Psoas muscle (tissue), 8 donors: Measurements from ENCODE around the gene TMEM184B. TPM values are rescaled to one million over a fixed set of nuclear protein-coding genes. Genes with fewer than 3 reads are reported as not detected.

ENCODE experiments used
- ATAC-seq, 4 donors: fragments of 200-7000 bp; cut with Tn5 transposase; one replicate each; pipeline ENCODE4 v1.9.1; 2020; ENCODE audit warnings: moderate library complexity in 3 of 4, mild to moderate bottlenecking in 2 of 4
- DNase-seq, 2 donors: peaks; one replicate each; pipeline ENCODE4 v3.0.0-alpha.2; 2020
- H3K27ac ChIP-seq: fragments of 200-600 bp; one replicate; pipeline ENCODE4 v1.8.0; 2022
- H3K27me3 ChIP-seq, 3 donors: fragments of 200-600 bp in 1 of 3; one replicate each; pipeline versions ENCODE4 v1.6.1 to v1.8.0; 2013 to 2022; ENCODE audit warnings: low read length in 2 of 3, mild to moderate bottlenecking in 2 of 3, moderate library complexity in 1 of 3; ENCODE audit not compliant: insufficient read depth in 3 of 3
- H3K36me3 ChIP-seq, 2 donors: fragments of 200-600 bp in 1 of 2; one replicate each; pipeline versions ENCODE4 v1.6.1 to v1.8.0; 2013 to 2022; ENCODE audit warnings: low read depth in 1 of 2, mild to moderate bottlenecking in 1 of 2, moderate library complexity in 1 of 2; ENCODE audit not compliant: insufficient read depth in 1 of 2
- H3K4me1 ChIP-seq: fragments of 200-600 bp; one replicate; pipeline ENCODE4 v1.8.0; 2022
- H3K4me3 ChIP-seq: fragments of 200-600 bp; one replicate; pipeline ENCODE4 v1.8.0; 2022; ENCODE audit warnings: mild to moderate bottlenecking
- H3K9me3 ChIP-seq: fragments of 200-600 bp; one replicate; pipeline ENCODE4 v1.8.0; 2022
- WGBS, 3 donors: extraction: QIAGEN DNeasy Blood & Tissue Kit; methylation state at CpG; one replicate each; pipeline versions ENCODE4 v1.1.6 to v1.1.7; 2013; 5-methylcytosine and 5-hydroxymethylcytosine counted together
- intact Hi-C, 2 donors: fragments of 100-400 bp; cut with DNase I; formaldehyde crosslinking; loops; one replicate each; pipeline versions ENCODE4 v1.11.0 to v1.14.2; 2022
- polyA plus RNA-seq, 3 donors: library from polyadenylated mRNA; stranded (reverse); fragments of 200-250 nt; gene quantifications; one replicate each; pipeline ENCODE4 v1.2.3, GENCODE V29; 2013
- total RNA-seq, 4 donors: library from RNA; stranded (reverse); fragmentation: NEBNext Ultra II Directional in 2 of 4; extraction: Animal tissue kit (Norgen Biotek cat#: 25700) in 2 of 4; gene quantifications; one replicate each; pipeline versions ENCODE4 v1.2.1 to v1.2.4, GENCODE V29; 2021 to 2023
- TF ChIP-seq, protein P1 (sequence below): fragments of 200-600 bp; IDR thresholded peaks from one replicate; pipeline ENCODE4 v1.8.0; 2022; ENCODE audit warnings: antibody characterized with exemption
- donor health status: healthy with polysubstance abuse.
- donor health status: DM: no; HTN: no; CAD: no; lungs with moderate emphysema.
- donor health status: Bipolar disorder and iron deficiency.
- donor health status: healthy.
- donor health status: DM: yes; HTN: yes; CAD: no.
- donor health status: DM: no; HTN: no; CAD: no.
- donor health status: DM: no; HTN: no; CAD: no.
- donor health status: DM: yes; HTN: yes; CAD: no.

TMEM184B gene
- total and polyA plus RNA-seq, 7 donors: 13.6 to 40.3 (median 26.4) TPM

DNA sequence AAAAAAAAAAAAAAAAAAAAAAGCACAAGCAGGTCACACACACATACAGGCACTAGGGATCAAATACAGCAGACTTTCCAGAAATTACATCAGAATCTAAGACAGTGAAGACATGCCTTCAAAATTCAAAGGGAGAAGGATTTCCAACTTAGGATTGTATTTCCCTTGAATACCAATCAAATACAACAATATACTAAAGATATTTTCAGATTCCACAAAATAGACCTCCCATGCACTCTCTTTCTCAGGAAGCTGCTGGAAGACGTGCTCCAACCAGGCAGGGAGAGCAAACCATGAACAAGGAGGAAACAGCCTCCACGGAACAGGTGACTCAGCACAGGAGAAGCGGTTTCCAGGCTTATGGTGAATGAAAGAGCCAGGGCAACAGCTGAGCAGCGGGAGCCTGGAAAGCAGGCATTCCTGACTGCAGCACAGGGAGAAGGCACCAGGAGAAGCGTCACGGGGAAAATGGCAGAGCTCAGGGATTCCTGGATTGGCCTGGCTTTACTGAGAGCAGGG is 32.0 kb downstream of the TMEM184B start:
- ATAC-seq (peak; percentile 83 to 88 (median 85)), DNase-seq (peak; percentile 60 to 77)
- H3K27ac ChIP-seq: peak overlapping the region; percentile 67
- H3K9me3 ChIP-seq: no peaks in the 10 kb centered on the region
- H3K4me1 ChIP-seq: peaks cover 45% of the 10 kb centered on the region
- no peak overlapping the region for H3K4me3 ChIP-seq
- H3K27me3 ChIP-seq: no peaks in the 10 kb centered on the region
- peaks cover 0 to 22% of the 10 kb centered on the region in 2 donors for H3K36me3 ChIP-seq
- WGBS, 3 donors: 20 to 28% (median 21%) methylated on average over 6 of the region's 6 CpGs
- intact Hi-C loops: no loop called here
- TF ChIP-seq, protein P1, sequence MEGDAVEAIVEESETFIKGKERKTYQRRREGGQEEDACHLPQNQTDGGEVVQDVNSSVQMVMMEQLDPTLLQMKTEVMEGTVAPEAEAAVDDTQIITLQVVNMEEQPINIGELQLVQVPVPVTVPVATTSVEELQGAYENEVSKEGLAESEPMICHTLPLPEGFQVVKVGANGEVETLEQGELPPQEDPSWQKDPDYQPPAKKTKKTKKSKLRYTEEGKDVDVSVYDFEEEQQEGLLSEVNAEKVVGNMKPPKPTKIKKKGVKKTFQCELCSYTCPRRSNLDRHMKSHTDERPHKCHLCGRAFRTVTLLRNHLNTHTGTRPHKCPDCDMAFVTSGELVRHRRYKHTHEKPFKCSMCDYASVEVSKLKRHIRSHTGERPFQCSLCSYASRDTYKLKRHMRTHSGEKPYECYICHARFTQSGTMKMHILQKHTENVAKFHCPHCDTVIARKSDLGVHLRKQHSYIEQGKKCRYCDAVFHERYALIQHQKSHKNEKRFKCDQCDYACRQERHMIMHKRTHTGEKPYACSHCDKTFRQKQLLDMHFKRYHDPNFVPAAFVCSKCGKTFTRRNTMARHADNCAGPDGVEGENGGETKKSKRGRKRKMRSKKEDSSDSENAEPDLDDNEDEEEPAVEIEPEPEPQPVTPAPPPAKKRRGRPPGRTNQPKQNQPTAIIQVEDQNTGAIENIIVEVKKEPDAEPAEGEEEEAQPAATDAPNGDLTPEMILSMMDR: no peak

DNA sequence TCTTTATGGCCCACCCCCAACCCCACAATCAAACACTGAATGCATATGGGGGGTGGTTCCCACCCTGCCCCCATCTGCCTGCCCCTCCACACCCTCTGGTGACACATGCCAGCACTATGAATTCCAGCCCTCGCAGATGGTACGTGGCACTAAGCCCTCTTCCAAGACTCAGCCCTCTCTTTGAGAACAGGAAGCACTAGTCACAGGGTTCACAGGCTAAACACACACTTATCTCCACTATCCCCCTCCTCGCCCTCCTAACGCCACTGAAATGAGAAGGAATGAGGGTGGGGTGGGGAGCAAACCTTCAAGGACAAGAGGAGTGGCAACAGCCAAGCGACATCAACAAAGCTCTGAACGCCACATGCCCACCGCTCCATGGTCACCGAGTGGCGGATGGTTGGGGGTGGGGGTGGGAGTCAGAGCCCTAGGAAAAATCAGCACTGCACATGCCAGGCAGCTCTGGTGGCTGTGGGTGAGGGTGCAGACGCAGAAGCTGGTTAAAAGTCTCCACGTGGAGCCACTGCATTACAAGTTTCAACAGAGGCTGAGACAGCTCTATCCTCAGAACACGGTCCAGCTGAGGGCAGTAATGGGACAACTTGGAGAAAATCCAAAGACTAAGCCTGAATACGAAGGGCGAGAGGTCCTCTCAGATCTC is 33.6 kb downstream of the TMEM184B start:
- Histone ChIP-seq H3K9me3 (no peaks in the 10 kb centered on the region), H3K4me1 (peaks cover 57% of the 10 kb centered on the region), H3K27me3 (no peaks in the 10 kb centered on the region), H3K36me3 (peaks cover 0 to 21% of the 10 kb centered on the region in 2 donors), H3K4me3 (no peak overlapping the region), H3K27ac (peak overlapping the region; percentile 67)
- peak in 1 of 2 donors; percentile 46 for DNase-seq
- TF ChIP-seq, protein P1: peak; percentile 29
- 32 to 45% (median 39%) methylated on average over 14 of the region's 14 CpGs for WGBS, 3 donors
- ATAC-seq: peak; percentile 62 to 77 (median 70)
- intact Hi-C loops: no loop called here

DNA sequence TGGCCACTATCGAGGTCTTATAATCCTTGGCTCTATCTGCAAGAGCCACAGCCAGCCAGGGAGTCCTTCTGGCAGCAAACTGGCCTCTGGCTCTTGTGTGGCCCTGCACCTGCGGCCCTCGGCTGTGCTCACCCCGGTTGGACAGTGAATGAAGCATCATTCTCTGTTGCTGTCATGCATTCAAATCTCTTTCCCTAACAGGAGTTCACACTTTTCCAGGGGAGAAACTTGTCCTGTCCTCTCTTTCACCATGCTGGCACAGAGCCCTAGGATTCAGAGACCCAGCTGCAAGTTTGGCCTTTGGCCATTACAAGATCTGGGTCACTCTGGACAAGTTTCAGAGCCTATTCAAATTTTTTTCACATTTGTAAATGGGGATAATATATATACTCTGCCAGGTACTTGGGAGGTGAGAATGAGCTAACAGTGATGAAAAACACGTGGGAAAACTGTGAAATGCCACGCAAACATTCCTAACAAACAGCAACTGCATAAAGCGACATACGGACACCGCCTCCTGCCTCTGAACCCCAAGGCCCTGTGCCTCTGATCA is 34.2 kb downstream of the TMEM184B start:
- H3K9me3 ChIP-seq: no peaks in the 10 kb centered on the region
- TF ChIP-seq, protein P1: no peak
- H3K4me3 ChIP-seq: no peak overlapping the region
- H3K27ac ChIP-seq: peak overlapping the region; percentile 67
- H3K4me1 ChIP-seq: peaks cover 59% of the 10 kb centered on the region
- WGBS, 3 donors: 30 to 53% (median 40%) methylated on average over 9 of the region's 9 CpGs
- peak in 1 of 2 donors; percentile 47 for DNase-seq
- peak in 1 of 4 donors; percentile 6 for ATAC-seq
- intact Hi-C loops: no loop called here
- no peaks in the 10 kb centered on the region for H3K27me3 ChIP-seq
- peaks cover 0 to 20% of the 10 kb centered on the region in 2 donors for H3K36me3 ChIP-seq

DNA sequence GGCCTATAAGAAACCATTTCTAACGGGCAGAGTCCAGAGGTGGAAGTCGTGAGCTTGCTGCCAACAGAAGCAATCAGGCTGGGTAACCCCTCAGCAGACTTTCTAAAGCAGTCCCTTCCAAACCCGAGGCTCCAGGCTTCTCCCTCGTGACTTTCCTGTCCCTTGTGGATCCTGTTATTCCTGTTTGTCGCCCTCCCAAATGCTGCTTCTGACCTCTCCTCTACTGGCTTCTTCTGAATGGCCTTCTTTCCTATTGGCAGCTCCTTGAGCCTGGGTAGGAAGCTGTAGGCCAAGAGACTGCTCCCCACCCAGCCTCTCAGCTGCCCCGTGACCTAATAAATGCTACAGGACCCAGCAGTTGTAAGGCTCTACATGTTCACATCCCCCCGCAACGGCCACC is 36.0 kb downstream of the TMEM184B start:
- Histone ChIP-seq H3K36me3 (peaks cover 0 to 26% of the 10 kb centered on the region in 2 donors), H3K9me3 (no peaks in the 10 kb centered on the region), H3K4me1 (peaks cover 58% of the 10 kb centered on the region), H3K27me3 (no peaks in the 10 kb centered on the region), H3K4me3 (no peak overlapping the region), H3K27ac (no peak overlapping the region)
- intact Hi-C loops: no loop called here
- WGBS, 3 donors: 76 to 83% (median 82%) methylated on average over 8 of the region's 8 CpGs
- TF ChIP-seq, protein P1: no peak
- DNase-seq (peak in 1 of 2 donors; percentile 38), ATAC-seq (no peak)
